HTERT RPE-1 (cell line): ENCODE measurements around the gene GINM1.

Source experiments
- in situ Hi-C: fragments of 300-500 bp; cut with MboI; formaldehyde crosslinking; loops from 4 replicates; pipeline ENCODE4 v1.14.3; 2020; ENCODE audit warnings: low sequenced_read_pairs

GINM1 gene

GRCh38 chr6:149593408-149593807, 27.2 kb downstream of the GINM1 start:
- in situ Hi-C loops, result no loop called here

DNA sequence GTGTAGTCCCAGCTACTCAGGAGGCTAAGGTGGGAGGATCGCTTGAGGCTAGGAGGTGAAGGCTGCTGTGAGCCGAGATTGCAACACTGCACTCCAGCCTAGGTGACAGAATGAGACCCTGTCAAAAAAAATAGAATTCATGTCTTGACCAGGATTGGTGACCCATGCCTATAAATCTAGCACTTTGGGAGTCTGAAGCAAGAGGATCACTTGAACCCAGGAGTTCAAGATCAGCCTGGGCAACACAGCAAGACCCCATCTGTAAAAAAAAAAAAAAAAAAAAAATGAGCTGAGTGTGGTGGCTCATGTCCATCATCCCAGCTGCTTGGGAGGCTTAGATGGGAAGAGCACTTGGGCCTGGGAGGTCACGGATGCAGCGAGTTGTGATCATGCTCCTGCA, 34.3 kb downstream of the GINM1 start:
- in situ Hi-C loops, result no loop called here

DNA sequence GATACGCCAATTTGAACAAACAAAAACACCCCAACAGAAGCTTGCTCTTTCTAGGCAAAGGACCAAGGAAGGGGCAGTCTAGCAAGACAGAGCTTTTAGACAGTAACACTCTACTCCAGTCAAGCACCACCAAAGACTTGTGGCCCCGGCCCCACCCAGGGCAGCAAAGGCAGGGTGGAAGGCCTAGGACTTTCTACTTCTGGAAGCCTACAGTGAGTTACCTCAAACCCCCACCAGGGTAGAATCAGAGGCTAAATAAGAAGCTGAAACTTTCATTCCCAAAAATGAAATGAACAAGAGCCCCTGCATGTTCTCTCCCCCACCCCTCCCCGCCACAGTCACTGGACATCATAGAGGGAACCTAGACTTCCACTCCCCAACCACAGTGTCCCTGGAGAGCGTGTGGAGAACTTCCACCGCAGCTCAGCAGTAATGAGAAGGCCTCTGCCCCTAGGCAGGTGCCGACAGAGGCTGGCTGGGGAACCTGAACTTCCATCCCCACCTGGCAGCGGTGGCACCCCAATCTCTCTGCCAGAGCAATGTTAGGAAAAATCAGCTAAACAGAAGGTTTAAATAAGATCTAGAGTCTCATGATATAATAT, 42.3 kb downstream of the GINM1 start:
- in situ Hi-C loops, result no loop called here

DNA sequence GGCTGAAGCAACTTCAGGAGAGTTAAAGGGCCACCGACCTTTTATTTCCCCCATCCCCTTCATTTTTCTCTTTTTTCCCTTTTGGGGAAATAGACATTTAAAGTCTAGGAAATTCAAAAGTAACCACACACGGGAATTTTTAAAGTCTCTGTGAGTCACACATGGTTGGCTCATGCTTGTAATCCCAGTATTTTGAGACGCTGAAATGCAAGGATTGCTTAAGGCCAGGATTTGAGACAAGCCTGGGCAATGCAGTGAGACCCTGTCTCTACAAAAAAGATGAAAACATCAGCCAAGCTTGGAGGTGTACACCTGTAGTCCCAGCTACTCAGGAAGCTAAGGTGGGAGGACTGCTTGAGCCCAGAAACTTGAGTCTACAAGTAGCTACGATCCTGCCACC, 48.2 kb downstream of the GINM1 start:
- in situ Hi-C loops, result no loop called here

GRCh38 chr6:149615805-149616204, 49.6 kb downstream of the GINM1 start:
- in situ Hi-C loops, result no loop called here

DNA sequence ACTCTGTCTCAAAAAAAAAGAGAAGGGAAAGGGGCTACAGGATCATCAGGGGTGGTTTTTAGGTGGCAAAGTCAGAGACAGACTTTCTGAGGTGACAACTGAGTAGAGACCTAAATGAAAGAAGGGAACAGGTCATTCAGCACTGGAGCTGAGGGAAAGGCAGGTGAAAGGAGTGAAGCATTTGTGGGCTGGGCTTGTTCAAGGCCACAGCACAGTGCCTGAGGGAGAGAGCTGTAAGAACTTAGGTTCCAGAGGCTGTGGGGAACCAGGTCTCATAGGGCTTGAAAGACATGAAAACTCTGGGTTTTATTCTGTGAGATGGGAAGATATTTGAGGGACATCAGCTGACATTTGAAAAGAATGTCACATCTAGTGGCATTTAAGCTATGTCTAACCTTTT, 61.5 kb downstream of the GINM1 start:
- in situ Hi-C loops, result no loop called here

GRCh38 chr6:149628875-149629510, 62.8 kb downstream of the GINM1 start:
- in situ Hi-C loops, result no loop called here

- in situ Hi-C loops, result no loop called here
Measured at GRCh38 chr6:149634315-149634714, 68.1 kb downstream of the GINM1 start.

- in situ Hi-C loops, result no loop called here
Measured at GRCh38 chr6:149636124-149636523, 69.9 kb downstream of the GINM1 start.
